Keratinocyte (primary cell): ENCODE results near the gene AOAH.

Experiments
- EZH2 ChIP-seq: IDR thresholded peaks from one replicate; pipeline ENCODE4 v1.6.1; 2012; ENCODE audit warnings: inconsistent platforms, mild to moderate bottlenecking, low read length, moderate library complexity
- TF ChIP-seq, protein P1 (sequence below), 3 experiments: IDR thresholded peaks in 1 of 3; conservative IDR thresholded peaks in 1 of 3; optimal IDR thresholded peaks in 1 of 3; 2 replicates in 2 of 3; 3 replicates in 1 of 3; pipeline versions ENCODE3 to v1.5.1; 2011; ENCODE audit warnings: low read length in 3 of 3, mild to moderate bottlenecking in 3 of 3, moderate library complexity in 2 of 3, control low read depth in 1 of 3, inconsistent platforms in 1 of 3; ENCODE audit not compliant: insufficient read depth in 2 of 3; ENCODE audit errors: extremely low read depth in 1 of 3

- TF ChIP-seq, protein P1, sequence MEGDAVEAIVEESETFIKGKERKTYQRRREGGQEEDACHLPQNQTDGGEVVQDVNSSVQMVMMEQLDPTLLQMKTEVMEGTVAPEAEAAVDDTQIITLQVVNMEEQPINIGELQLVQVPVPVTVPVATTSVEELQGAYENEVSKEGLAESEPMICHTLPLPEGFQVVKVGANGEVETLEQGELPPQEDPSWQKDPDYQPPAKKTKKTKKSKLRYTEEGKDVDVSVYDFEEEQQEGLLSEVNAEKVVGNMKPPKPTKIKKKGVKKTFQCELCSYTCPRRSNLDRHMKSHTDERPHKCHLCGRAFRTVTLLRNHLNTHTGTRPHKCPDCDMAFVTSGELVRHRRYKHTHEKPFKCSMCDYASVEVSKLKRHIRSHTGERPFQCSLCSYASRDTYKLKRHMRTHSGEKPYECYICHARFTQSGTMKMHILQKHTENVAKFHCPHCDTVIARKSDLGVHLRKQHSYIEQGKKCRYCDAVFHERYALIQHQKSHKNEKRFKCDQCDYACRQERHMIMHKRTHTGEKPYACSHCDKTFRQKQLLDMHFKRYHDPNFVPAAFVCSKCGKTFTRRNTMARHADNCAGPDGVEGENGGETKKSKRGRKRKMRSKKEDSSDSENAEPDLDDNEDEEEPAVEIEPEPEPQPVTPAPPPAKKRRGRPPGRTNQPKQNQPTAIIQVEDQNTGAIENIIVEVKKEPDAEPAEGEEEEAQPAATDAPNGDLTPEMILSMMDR (optimal IDR thresholded peaks at IDR 0.05 in 1 of 3, IDR thresholded peaks at IDR 0.05 in 1 of 3, conservative IDR thresholded peaks at IDR 0.05 in 1 of 3; ENCODE audit: extremely low read depth in 1 of 3, insufficient read depth in 2 of 3, low read length in 3 of 3): no peak
- no peak for TF ChIP-seq EZH2
Measured at GRCh38 chr7:36671432-36671829, 52.9 kb downstream of the AOAH start.
